Stimulated activated CD8-positive, alpha-beta memory T cell treated with anti-CD3 and anti-CD28 coated beads, Interleukin-12 subunit alpha, Interleukin-12 subunit beta, amount 100 ng/mL, for 1 hour (primary cell): ENCODE results near the gene TRAPPC2L.
"Not testable (repeated sequence)": the region's sequence is repeated elsewhere in the genome, so short reads cannot be mapped to it uniquely, and the experiment has no call there.

Experiments
- DNase-seq: peaks from one replicate; pipeline ENCODE4 v3.0.0-alpha.2; 2020; ENCODE audit warnings: low read depth

The TRAPPC2L gene

DNA sequence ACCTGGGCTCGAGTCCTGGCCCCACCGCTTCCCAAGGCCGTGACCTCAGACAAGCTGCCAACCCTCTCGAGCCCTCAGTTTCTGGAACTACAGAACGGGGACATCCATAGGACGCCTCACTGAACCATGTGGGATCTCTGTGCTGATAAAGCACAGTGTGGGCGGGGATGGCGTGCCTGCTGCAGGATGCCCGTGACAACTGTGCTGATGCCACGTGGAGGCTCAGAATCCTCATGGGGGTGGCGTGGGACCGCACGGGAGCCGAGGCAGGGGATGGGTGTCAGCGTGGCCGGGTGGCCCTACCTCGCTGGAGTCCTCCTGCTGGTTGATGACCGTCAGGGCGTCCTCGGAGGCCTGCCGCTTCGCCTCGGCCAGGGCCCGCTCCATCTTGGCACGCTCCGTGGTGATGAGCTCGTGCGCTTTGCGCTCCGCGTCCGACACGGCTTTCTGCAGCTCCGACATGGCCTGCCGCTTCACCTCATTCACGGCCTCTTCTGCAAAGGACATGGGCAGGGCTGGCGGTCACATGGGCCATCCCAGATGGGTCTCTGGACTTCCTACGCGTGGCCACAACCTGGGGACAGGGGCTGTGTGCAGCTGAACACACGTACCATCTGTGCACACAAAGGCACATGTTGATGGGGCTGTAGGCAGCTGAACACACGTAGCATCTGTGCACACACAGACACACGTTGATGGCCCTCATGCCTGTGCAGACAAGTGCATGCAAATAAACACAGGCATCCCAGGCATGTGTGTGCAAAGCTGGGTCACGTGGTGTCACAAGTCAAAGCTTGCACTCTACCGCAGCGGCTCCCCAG lies 22.2 kb downstream of the TRAPPC2L start:
- no peak for DNase-seq

DNA sequence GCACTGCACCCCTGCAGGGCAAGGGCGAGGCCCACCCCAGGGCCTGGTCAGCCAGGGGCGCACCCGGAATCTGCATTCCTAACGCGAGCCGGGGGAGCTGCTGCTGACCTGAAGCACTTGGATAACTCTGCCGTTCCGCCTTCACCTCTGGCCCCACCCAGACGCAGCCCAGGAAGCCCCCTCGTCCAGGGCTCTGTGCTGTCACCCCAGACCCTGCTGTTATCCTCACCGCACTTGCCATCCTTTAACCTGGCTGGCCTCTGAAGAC lies 22.8 kb downstream of the TRAPPC2L start:
- no peak for DNase-seq

DNA sequence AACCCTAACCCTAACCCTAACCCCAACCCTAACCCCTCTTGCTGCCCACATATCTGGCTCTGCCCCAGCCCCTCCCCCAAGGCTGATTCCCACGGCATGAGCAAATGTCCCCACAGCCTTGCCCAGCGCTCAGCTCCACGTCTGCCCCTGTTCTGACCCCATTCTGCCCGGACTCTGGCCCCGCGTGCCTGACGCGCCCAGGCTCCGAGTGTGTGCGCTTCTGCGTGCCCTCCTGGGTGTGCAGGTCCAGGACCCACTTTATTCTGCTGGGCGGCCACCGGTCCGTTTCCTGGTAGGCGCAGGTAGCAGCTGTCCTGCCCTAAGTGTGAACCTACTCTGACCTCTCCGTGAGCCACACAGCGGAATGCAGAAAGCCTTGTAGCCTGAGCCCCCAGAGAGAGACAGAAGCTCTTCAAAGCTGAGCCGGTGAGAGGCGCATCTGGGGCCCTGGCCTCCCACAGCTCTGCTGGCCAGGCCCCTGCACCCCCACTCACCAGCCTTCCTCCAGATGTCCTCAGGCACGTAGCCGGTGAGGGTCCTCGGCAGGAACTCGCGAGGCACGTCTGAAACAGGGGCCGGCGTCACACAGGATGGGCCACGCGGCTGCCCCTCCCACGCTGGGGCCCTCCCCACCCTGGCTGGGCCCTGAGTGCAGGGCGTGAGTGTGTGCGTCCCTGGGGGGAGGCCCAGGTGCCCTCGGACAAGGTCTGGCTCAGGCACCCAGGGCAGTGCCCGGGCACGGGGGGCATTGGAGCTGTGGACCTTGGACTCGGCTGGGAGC lies 23.5 kb downstream of the TRAPPC2L start:
- DNase-seq, result no peak

DNA sequence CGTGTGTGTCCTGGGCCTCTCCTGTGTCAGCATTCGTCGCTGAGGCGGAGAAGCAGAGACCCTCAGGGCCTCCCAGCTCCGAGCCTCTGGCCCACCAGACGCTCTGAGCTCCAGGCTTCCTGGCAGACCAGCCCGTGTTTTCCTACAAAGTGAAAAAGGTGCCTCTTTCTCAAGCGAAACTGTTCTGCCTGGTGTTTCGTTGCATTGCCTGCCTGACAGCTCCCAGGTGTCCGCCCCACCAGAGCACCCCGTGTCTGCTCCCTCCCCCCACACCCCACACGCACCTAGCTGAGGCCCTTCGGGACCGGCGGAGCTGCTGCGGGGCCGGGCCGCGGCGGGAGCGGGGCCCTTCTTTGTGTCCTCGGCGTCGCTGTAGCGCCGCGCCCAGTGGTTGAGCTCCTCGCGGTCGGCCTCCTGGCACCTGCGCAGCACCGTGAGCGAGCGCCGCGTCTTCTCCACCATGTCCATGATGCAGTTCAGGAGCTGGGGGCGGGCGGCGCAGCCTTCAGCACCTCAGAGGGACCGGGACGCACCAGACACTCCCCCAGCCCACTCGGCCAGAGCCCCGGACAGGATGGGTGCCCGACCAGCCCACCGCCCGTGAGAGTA lies 24.2 kb downstream of the TRAPPC2L start:
- no peak for DNase-seq

DNA sequence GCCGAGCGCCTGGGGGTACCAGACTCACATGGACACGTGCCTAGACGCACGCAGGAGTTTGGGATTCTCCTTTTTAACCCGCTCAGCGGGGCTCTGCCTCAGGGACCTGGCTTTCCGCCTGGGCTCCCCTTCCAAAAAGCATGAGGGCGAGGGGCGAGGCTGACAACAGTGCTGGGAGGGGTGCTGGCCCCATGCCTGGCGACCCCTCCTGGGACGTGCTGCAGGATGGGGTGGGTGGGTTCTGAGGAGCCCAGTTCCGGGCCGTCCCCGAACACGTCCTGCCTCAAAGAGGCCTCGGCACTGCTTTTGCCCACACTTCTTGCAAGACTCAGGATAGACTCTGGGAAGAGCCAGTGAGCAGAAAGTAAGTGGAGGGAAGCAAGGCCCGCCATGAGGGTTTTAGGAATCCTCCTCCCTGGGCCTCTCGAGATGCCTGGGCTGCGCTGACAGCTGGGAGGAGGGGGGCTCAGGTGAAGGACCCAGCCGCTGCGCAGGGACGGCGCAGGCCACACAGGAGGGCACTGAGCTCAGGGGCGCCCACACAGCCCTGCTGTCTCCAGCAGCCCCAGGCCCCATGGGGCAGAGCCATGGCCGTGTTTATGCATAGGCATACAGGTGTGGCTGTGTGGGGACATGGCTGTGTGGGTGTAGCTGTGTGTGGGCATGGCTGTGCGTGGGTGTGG lies 24.9 kb downstream of the TRAPPC2L start:
- DNase-seq, result no peak

DNA sequence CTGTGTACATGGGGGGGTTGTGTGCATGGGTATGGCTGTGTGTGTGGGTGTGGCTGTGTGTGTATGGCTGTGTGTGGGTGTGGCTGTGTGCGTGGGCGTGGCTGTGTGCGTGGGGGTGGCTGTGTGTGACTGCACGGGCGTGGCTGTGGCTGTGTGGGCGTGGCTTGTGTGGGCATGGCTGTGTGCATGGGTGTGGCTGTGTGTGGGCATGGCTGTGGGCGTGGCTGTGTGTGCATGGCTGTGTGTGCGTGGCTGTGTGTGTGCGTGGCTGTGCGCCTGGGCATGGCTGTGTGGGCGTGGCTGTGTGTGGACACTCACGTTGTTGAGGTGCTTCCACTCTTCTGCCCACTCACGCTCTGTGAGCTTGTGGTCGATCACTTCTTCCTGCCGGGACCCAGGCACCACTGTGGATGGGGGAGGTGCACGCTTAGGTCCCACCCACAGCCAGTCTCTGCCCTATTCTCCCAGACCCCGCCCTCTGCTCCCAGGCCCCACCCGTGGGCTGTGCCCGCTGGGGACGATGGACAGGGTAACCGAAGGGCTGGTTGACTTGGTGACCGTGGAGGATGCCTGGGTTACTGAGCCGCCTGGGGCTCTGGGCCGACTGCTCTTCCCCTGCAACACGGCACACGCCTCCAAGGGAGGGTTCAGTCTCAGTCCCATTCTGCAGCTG lies 25.6 kb downstream of the TRAPPC2L start:
- DNase-seq, result no peak

DNA sequence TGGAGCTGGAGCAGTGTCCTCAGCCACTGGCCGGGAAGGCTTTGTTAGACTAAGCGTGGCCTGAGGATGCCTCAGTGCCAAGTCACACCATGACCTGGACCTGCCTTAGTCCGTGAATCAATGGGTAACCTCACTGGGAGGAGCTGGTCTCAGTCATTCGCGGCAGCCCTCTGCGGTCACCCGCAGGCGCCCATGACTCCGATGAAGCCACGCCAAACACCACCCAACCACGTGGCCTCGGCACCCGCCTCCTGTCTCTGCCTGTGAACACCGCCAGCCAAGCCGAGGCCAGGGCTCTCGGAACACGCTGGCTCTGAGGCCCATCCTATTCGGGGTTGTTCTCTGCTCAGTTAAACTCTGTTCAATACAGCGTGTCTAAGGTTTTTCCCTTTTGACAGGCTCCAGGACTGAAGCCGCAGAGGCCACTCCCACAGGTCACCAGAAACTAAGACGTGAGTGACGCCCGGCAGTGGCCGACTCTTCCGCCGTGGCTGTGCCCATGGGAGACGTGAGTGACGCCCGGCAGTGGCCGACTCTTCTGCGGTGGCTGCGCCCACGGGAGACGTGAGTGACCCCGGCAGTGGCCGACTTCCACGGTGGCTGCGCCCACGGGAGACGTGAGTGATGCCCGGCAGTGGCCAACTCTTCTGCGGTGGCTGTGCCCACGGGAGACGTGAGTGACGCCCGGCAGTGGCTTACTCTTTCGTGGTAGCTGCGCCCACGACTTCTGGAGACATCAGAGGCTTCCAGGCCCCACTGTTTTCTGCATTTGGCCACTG lies 26.4 kb downstream of the TRAPPC2L start:
- no peak for DNase-seq

DNA sequence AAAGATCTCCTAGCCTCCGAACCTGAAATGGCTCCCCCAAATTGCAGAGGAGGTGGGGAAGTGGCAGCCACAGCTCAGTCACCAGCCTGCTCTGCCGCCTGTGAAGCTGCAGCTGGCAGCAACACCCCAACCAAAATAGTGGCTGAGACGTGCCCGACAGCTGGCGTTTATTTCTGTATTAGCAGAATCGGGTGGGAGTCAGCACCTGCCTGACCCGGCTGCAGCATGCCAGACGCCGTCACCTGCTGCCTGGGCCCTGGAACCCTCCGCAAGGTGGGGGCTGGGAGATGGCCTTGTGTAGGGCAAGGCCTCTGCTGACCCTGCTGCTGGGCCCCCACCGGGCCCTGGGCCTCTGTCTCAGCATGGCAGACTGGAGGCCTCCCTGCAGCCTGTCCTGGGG lies 27.0 kb downstream of the TRAPPC2L start:
- no peak for DNase-seq

DNA sequence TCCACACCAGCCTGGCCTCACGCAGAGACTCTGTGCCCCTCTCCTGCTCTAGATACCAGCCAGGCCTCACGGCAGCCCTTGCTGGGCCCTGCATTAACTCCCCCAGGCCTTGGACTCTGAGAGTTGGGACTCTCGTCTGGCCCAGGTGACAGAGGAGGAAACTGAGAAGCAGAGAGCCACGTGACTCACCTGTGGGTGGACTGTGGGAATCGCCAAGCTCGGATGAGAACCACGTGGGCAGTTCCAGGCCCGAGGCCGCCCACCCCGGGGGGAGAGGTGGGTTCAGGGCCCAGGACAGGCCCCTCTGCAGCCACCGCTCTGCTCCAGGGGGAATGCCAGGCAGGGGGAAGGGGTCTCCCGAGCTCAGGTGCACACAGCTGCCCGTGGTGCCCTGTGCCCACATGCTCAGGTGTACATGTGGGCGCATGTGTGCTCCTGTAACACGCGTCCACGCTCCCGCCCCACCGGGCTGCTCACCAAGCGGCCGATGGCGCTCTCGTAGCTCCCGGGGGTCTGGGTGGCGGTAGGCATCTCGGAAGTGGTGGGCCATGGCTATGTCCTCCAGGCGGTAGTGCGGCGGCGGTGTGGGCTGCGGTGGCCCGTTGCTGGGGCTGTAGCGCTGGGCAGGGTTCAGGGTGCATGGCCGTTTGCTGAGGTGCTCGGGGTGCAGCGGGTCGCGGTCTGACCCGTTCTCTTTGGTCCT lies 27.8 kb downstream of the TRAPPC2L start:
- DNase-seq, result no peak

DNA sequence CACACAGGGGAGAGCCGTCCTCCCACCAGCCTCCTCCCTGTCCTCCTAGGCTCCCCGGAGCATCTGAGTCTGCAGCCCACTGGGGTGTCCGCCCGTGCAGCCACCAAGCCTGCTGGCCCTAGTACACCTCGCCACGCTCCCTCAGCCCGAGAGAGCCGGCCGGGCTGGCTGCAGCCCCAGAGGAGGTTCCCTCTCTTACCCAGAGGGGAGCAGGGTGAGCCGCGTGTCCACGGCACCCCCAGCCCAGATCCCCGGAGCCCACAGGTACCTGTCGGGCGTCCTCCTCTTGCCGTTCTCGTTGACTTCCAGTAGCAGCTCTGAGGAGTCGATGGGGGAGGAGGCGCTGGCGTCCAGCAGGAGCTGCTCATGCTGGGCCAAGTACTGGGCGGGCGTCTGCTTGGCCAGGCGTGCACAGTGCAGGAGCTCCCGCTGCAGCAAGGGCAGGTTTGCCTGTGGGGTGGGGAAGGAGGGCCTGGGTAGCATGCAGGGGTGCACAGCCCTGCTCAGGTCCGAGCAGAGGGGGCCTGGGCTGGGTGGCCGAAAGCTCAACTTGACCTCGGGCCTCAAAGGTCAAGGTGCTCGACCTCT lies 28.9 kb downstream of the TRAPPC2L start:
- no peak for DNase-seq

DNA sequence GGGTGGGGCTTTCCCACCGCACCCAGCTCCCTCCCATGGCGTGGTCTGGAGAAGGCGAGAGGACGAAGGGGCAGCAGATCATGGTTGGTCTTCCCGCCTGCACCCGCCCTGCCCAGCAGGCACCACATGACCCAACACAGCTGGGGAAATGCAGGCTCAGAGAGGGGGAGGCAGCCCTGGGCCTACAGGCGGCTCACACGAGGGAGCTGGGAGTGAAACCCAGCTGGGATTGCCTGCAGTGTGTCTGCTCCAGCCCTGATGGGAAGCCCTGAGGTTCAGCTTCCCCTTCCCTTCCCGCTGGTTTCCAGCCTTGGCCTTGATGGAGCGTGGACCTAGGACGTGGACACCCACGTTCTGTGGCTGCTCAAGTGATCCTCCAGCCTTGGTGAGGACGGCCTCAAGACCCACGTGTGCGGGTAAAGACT lies 29.5 kb downstream of the TRAPPC2L start:
- DNase-seq, result no peak

DNA sequence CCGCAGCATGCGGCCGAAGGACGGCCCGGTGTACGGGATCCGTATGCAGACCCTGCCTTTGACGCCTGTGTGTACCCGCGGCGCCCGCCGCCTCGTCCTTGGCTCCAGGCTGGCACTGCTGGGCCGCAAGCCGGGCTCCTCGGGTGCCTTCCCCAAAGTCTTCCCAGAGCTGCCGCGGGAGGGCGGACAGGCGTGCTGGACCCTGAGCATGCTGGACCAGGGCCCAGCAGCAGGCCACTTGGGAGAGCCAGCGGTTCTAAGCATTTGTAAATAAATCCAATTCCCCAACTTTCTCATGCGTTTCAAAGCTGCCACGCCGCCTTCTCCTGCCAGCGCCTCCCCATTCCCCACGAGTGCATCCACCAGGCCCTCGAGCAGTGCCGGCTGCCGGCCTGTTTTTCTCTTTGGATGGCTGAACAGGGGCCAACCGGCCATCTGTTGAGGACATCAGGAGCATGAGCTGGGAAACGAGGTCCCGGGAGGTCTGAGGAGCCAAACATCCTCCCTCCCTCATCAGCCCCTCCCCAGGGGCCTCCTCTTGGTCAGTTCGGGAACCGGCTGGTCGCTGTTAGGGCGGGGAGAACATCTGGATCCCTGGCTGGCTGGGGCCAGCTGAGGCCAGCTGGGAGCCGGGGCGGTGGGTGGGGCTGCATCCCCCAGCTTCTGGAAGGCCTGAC lies 30.1 kb downstream of the TRAPPC2L start:
- no peak for DNase-seq

DNA sequence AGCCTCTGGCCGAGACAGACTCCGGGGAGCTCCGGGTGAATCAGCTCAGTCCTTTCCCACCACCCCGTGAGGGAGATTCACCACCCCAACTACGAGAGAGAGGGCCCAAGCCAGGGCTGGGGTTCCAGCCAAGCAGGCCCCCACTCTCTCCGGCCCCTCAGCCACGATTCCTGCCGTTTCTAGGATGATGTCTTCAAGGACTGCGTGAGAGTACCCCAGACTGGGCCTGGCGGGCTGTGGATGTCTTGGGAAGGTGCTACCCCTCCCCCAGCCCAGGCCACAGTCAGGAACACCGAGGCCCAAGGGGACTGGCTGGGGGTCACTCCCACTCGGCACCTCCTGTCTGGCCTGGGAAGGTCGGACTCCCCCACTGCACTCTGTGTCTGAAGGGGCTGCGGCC lies 31.1 kb downstream of the TRAPPC2L start:
- DNase-seq, result no peak

DNA sequence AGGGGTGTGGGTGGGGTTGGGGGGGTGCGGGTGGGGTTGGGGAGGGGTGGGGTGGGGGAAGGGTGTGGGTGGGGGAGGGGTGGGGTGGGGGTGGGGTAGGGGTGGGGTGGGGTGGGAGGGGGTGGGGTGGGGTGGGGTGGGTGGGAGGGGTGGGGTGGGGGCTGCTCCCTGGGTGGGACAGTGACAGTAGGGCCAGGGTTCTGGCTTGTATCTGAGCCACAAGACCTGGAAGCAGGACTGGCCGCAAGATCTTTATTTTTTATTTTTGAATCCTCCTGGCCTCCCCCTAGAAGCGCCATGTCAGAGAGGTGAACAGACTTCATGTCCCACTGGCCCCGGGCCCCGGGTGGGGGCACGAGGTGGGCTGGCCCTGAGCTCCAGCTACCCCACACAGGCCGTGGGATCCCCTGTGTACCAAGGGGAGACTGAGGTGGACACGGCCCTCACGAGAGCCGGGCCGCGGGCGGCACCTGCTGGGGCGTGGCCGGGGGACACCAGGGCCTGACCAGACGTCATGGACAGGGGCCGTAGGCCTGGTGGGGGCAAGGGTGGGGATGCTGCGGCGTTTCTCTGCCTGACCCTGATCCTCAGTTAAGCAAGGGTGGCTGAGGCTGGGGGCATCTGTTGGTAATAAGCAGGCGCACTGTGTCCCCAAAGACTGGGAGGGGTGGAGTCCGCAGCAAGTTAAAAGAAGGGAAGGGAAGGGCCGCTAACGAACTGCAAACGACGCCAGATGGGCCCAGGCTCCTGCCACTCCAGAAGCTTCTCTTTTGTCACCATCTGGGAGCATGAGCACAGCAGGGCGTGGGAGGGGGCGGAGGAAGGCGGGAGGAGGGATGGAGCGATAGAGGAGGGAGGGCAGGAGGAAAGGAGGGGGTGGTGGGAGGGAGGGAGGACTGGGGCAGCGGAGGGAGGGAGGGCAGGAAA lies 31.8 kb downstream of the TRAPPC2L start:
- no peak for DNase-seq

DNA sequence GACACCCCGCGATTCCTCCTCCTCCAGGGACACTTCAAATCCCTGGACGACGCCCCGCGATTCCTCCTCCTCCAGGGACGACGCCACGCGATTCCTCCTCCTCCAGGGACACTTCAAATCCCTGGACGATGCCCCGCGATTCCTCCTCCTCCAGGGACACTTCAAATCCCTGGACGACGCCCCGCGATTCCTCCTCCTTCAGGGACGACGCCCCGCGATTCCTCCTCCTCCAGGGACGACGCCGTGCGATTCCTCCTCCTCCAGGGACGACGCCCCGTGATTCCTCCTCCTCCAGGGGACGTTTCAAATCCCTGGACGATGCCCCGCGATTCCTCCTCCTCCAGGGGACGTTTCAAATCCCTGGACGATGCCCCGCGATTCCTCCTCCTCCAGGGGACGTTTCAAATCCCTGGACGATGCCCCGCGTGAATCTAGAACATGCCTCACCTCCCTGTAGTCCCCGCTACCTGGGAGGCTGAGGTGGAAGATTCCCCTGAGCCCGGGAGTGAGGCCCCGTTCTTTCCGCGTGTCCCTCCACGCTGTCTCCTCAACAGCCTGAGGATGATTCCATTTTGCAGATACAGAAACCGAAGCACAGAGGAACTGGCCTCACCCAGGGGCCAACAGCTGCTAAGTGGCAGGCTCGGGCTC lies 32.9 kb downstream of the TRAPPC2L start:
- not testable (repeated sequence) for DNase-seq

DNA sequence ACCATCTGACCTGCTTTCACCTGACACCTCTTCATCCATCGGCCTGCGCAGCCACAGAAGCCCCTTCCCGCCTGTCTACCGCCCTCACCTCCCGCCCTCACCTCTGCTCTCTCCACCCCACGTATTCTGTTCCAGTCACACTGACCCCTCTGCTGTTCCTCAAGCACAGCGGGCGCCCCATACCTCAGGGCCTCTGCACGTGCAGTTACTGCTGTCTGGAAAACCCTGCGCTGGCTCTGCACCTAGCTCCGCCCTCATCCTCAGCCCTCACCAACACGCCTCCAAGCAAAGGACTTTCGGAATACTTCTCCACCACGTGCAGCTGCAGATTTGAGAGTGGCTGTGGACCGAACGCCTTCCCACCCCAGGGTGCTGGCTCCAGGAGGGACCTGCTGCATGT lies 34.2 kb downstream of the TRAPPC2L start:
- DNase-seq, result no peak

DNA sequence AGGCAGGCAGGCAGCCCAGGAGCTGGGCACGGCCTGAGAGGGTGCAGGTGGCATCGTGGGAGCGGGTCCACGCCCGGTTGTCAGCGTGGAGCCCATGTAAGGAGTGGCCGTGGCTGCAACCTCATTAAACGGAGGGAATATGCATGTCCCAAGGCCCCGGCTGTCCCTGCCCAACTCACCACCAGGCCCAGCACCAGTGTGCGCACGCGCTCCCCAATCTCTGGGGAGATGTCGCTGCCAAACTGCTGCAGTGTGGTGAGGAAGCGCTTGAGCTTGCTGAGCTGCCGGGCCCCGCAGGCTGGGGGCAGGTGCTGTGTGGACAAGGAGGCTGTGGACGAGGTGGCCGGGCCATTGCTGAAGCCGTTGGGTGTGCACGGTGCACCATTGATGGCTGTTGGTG lies 35.1 kb downstream of the TRAPPC2L start:
- no peak for DNase-seq
